Retina (tissue), 1 donor: ENCODE results near the gene CRLF1.

ENCODE experiments used
- DNase-seq: peaks from one replicate; pipeline ENCODE4 v3.0.0-alpha.2; 2016

The CRLF1 gene

GRCh38 chr19:18543814-18544475 is 62.7 kb downstream of the CRLF1 start:
- peak; percentile 27 for DNase-seq
